K562 (cell line): ENCODE measurements around the gene LRMDA. TPM values are rescaled to one million over a fixed set of nuclear protein-coding genes. Genes with fewer than 3 reads are reported as not detected.

ENCODE experiments used
- ATAC-seq: fragments of 200-7000 bp; cut with Tn5 transposase; 3 replicates; pipeline ENCODE4 v1.9.1; 2020; ENCODE audit warnings: moderate library complexity
- BruUV-seq: library from RNA; stranded (reverse); fragments of 400-500 nt; replicated peaks from 2 replicates; lab custom pipeline; 2021; lab: Mats Ljungman, UMichigan
- CTCF ChIA-PET: fragments of 300-600 bp; formaldehyde crosslinking; extraction: SDS; loops from one replicate; lab custom pipeline; 2021; ENCODE audit warnings: low intra/inter-chr PET ratio; lab: Yijun Ruan, JAX
- POLR2A ChIA-PET: fragments of 300-600, 350-650 bp; sonication (Branson Sonifier 250); formaldehyde crosslinking; extraction: SDS; loops from one replicate; lab custom pipeline; 2021; ENCODE audit warnings: antibody characterized with exemption, inconsistent platforms; lab: Yijun Ruan, JAX
- DNase-seq, 4 experiments: peaks; one replicate each; pipeline versions ENCODE4 v3.0.0 to v3.0.0-alpha.2; 2011 to 2018; ENCODE audit warnings: low spot score in 3 of 4, mixed read lengths in 3 of 4; ENCODE audit errors: extremely low read depth in 1 of 4
- FAIRE-seq: peaks from 2 replicates; lab custom pipeline; 2011; peaks lifted over from hg19 to GRCh38; lab: Jason Lieb, UNC
- H2AFZ ChIP-seq: 2 replicates; pipeline ENCODE4 v1.6.0; 2011; ENCODE audit warnings: low read depth, low read length, control low read depth, inconsistent platforms
- H3K27ac ChIP-seq: fragments of 200-600 bp; 3 replicates; pipeline ENCODE4 v1.8.0; 2011; ENCODE audit warnings: low read depth, mild to moderate bottlenecking, control low read depth, inconsistent platforms, low read length, moderate library complexity, mixed read lengths; ENCODE audit errors: extremely low read depth
- H3K27me3 ChIP-seq, 2 experiments: fragments of 300-600 bp in 1 of 2; 2 replicates in 1 of 2; 3 replicates in 1 of 2; pipeline versions ENCODE4 v1.6.0 to v1.8.0; 2011; ENCODE audit warnings: inconsistent platforms in 2 of 2, low read length in 2 of 2, mild to moderate bottlenecking in 1 of 2, mixed read lengths in 1 of 2, moderate library complexity in 1 of 2; ENCODE audit not compliant: control insufficient read depth in 2 of 2, insufficient read depth in 2 of 2
- H3K36me3 ChIP-seq: fragments of 300-600 bp; 3 replicates; pipeline ENCODE4 v1.8.0; 2011; ENCODE audit warnings: mild to moderate bottlenecking, low read length, inconsistent platforms; ENCODE audit not compliant: control insufficient read depth, insufficient read depth
- H3K4me1 ChIP-seq, 2 experiments: fragments of 200-600 bp in 1 of 2; replicated peaks in 1 of 2; 2 replicates in 1 of 2; 3 replicates in 1 of 2; pipeline versions ENCODE4 v1.5.1 to v1.8.0; 2011; ENCODE audit warnings: inconsistent platforms in 2 of 2, low read length in 2 of 2, mild to moderate bottlenecking in 1 of 2, mixed read lengths in 1 of 2, moderate library complexity in 1 of 2; ENCODE audit not compliant: control insufficient read depth in 2 of 2, insufficient read depth in 2 of 2
- H3K4me2 ChIP-seq: 2 replicates; pipeline ENCODE4 v1.6.1; 2011; ENCODE audit warnings: low read length, control low read depth, inconsistent platforms, mixed read lengths; ENCODE audit not compliant: insufficient read depth
- H3K4me3 ChIP-seq: fragments of 200-600 bp; sonication (generic), shearing (Covaris generic); 2 replicates; pipeline ENCODE4 v1.5.1; 2016; ENCODE audit warnings: control low read depth, inconsistent platforms
- H3K79me2 ChIP-seq: fragments of 200-600 bp; 3 replicates; pipeline ENCODE4 v1.8.0; 2011; ENCODE audit warnings: low read length, inconsistent platforms; ENCODE audit not compliant: control insufficient read depth, insufficient read depth
- H3K9ac ChIP-seq, 2 experiments: 2 replicates each; pipeline versions ENCODE4 v1.6.0 to v1.6.1; 2011; ENCODE audit warnings: low read depth in 2 of 2, low read length in 2 of 2, control low read depth in 1 of 2, inconsistent platforms in 1 of 2, mild to moderate bottlenecking in 1 of 2, mixed read lengths in 1 of 2; ENCODE audit not compliant: insufficient read depth in 1 of 2
- H3K9me1 ChIP-seq: one replicate; pipeline ENCODE4 v1.6.0; 2011; ENCODE audit warnings: inconsistent platforms, mild to moderate bottlenecking, low read length, moderate library complexity; ENCODE audit not compliant: control insufficient read depth, insufficient read depth
- H3K9me3 ChIP-seq: replicated peaks from 2 replicates; pipeline ENCODE4 v1.5.1; 2011; ENCODE audit warnings: low read depth, low read length, inconsistent platforms; ENCODE audit not compliant: control insufficient read depth, insufficient read depth
- H4K20me1 ChIP-seq: replicated peaks from 2 replicates; pipeline ENCODE4 v1.6.1; 2011; ENCODE audit warnings: low read length, inconsistent platforms, mixed read lengths; ENCODE audit not compliant: control insufficient read depth, insufficient read depth
- ARID2 ChIP-seq: fragments of 450-650 bp; IDR thresholded peaks from 2 replicates; pipeline ENCODE4 v1.6.1; 2017; ENCODE audit warnings: antibody characterized with exemption, mild to moderate bottlenecking
- E2F3 ChIP-seq: fragments of 250-450 bp; sonication (Bioruptor Pico); IDR thresholded peaks from 2 replicates; pipeline ENCODE4 v1.4.0; 2020; ENCODE audit warnings: mild to moderate bottlenecking
- ERF ChIP-seq: fragments of 450-650 bp; formaldehyde crosslinking; IDR thresholded peaks from 2 replicates; pipeline ENCODE4 v1.4.0; 2020; ENCODE audit warnings: mild to moderate bottlenecking, mixed read lengths
- PHTF2 ChIP-seq: fragments of 250-450 bp; sonication (Bioruptor Pico); IDR thresholded peaks from 2 replicates; pipeline ENCODE4 v1.5.0; 2021; ENCODE audit warnings: mild to moderate bottlenecking
- RAD21 ChIP-seq, 2 experiments: fragments of 250-450 bp in 1 of 2; fragments of 450-650 bp in 1 of 2; sonication (Bioruptor Pico) in 1 of 2; formaldehyde crosslinking in 1 of 2; IDR thresholded peaks in 1 of 2; conservative IDR thresholded peaks in 1 of 2; 2 replicates each; pipeline versions ENCODE4 v1.4.0 to v1.8.0; 2020 to 2022; ENCODE audit warnings: mild to moderate bottlenecking in 2 of 2, moderate library complexity in 1 of 2
- SETDB1 ChIP-seq: IDR thresholded peaks from one replicate; pipeline ENCODE4 v1.6.1; 2012; ENCODE audit warnings: low read length, control low read depth, inconsistent platforms
- SMC3 ChIP-seq: conservative IDR thresholded peaks from 2 replicates; pipeline ENCODE4 v1.6.1; 2011; ENCODE audit warnings: low read depth, low read length, improper control_type of control experiment; ENCODE audit not compliant: insufficient read depth
- ZKSCAN8 ChIP-seq: fragments of 200-800 bp; sonication (Bioruptor generic); IDR thresholded peaks from 2 replicates; pipeline ENCODE4 v1.6.1; 2016; ENCODE audit warnings: missing genetic modification characterization, missing compliant biosample characterization
- ZNF445 ChIP-seq: fragments of 250-450 bp; sonication (Bioruptor Pico); IDR thresholded peaks from 2 replicates; pipeline ENCODE4 v1.4.0; 2020; ENCODE audit warnings: low read depth, mild to moderate bottlenecking, moderate library complexity
- WGBS: fragments of 100-300 bp; shearing (Covaris generic); methylation state at CpG from one replicate; pipeline ENCODE4 v1.1.6; 2016; ENCODE audit warnings: low coverage, mixed read lengths; ENCODE audit not compliant: insufficient coverage; ENCODE audit errors: missing lambda C conversion rate; 5-methylcytosine and 5-hydroxymethylcytosine counted together
- in situ Hi-C: fragments of 300-500 bp; cut with MboI; formaldehyde crosslinking; loops from 4 replicates; pipeline ENCODE4 v1.15.0; 2018; ENCODE audit warnings: inconsistent platforms, mixed read lengths
- intact Hi-C: fragments of 100-400 bp; cut with micrococcal nuclease; formaldehyde crosslinking; loops from 2 replicates; pipeline ENCODE4 v1.14.2; 2022
- polyA plus RNA-seq, 8 experiments: library from polyadenylated mRNA; depleted of rRNA in 4 of 8; stranded (reverse) in 5 of 8; unstranded in 3 of 8; fragments of >200 nt; fragmentation: Nextera tagmentation in 2 of 8; fragmentation: Illumina TruSeq in 1 of 8; extraction: Ambion mirVana in 2 of 8; extraction: Trizol in 1 of 8; gene quantifications; 2 replicates each; pipeline versions ENCODE4 v1.2.1 to v1.2.3, GENCODE V29; 2011 to 2014; ENCODE audit warnings: inconsistent platforms in 1 of 8, missing spikeins in 1 of 8
- total RNA-seq, 7 experiments: library from RNA; depleted of rRNA in 6 of 7; stranded (reverse); fragments of >200 nt in 6 of 7; fragmentation: Illumina TruSeq in 2 of 7; extraction: Trizol in 2 of 7; gene quantifications; 2 replicates each; pipeline versions ENCODE4 v1.2.1 to v1.2.3, GENCODE V29; 2011 to 2021; ENCODE audit warnings: low replicate concordance in 1 of 7

Gene LRMDA
- total and polyA plus RNA-seq, 9 of the 15 experiments (the other 6 are each of a cell fraction or from before 2014, with no cell fraction given) = 0.25 TPM; not detected in 8

GRCh38 chr10:76126607-76127527 lies 695.4 kb downstream of the LRMDA start:
- ATAC-seq (no peak), DNase-seq (no peak), FAIRE-seq (no peak)
- in situ Hi-C loops = no loop called here
- no TSS peak for BruUV-seq
- Histone ChIP-seq H3K9me3 (no peaks in the 10 kb centered on the region), H3K9ac (no peak overlapping the region), H3K79me2 (no peaks in the 10 kb centered on the region), H3K4me1 (no peaks in the 10 kb centered on the region), H4K20me1 (no peaks in the 10 kb centered on the region), H2AFZ (no peak overlapping the region), H3K9me1 (no peaks in the 10 kb centered on the region), H3K27ac (no peak overlapping the region)
- intact Hi-C loops = no loop called here
- WGBS = under 1% methylated on average over 5 of the region's 5 CpGs
- no peak for TF ChIP-seq ZNF445
- no peak for TF ChIP-seq SETDB1
- TF ChIP-seq ZKSCAN8 (CRISPR knock-in tag) = no peak
- no peak for TF ChIP-seq SMC3
- TF ChIP-seq PHTF2 (CRISPR knock-in tag) = no peak
- TF ChIP-seq ERF (CRISPR knock-in tag) = no peak
- no peak for TF ChIP-seq E2F3 (CRISPR knock-in tag)
- TF ChIP-seq ARID2 = no peak
- no peak for TF ChIP-seq RAD21 (CRISPR knock-in tag; conservative IDR thresholded peaks at IDR 0.05 in 1 of 2, IDR thresholded peaks at IDR 0.05 in 1 of 2)
- TF ChIP-seq, all 486 proteins: peak for 0
- CTCF ChIA-PET = no interaction called here
- Histone ChIP-seq H3K4me3 (no peak overlapping the region), H3K4me2 (no peak overlapping the region), H3K27me3 (no peaks in the 10 kb centered on the region), H3K36me3 (no peaks in the 10 kb centered on the region)
- POLR2A ChIA-PET = interaction anchor here (0.6 kb wide), 1 partner anchor 17 kb away, joined by 3 read pairs; no protein-coding TSS in a partner anchor
